ENCODE results near the gene NPY2R.

Gene NPY2R

GRCh38 chr4:155241225-155241624 lies 32.8 kb downstream of the NPY2R start:
- no peak for DNase-seq (ENCODE audit: low read depth, low spot score)
- no peaks in the 10 kb centered on the region for H3K36me3 ChIP-seq (ENCODE audit: insufficient read depth, low read length)
- H3K9me3 ChIP-seq (ENCODE audit: low read depth, low read length) = no peaks in the 10 kb centered on the region
- H3K4me3 ChIP-seq = no peak overlapping the region
- no peak overlapping the region for H3K9ac ChIP-seq (ENCODE audit: insufficient read length)
- TF ChIP-seq FOXP2 (optimal IDR thresholded peaks at IDR 0.05; ENCODE audit: control extremely low read depth, extremely low read length, insufficient read depth) (no peak), POLR2AphosphoS5 (IDR thresholded peaks at IDR 0.05; ENCODE audit: borderline replicate concordance, low read depth, low read length) (no peak), EZH2 (IDR thresholded peaks at IDR 0.05) (no peak)
- no peak overlapping the region for H3K27ac ChIP-seq

DNA sequence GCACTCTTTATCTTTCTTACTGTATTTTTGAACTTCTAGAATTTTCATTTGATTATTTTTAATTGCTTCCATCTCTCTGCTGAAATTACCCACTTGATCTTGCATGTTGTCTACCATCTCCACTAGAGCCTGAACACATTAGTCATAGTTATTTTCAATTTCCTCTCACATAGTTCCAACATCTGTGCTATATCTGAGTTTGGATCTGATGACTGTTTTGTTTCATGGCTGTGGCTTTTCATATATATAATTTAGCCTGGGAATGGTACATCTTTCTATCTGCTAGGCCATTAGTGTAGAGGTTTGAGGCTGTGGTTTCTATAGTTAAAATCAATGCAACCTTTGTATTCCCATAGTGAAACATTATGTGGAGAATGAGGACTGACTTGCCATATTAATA lies 33.2 kb downstream of the NPY2R start:
- H3K4me3 ChIP-seq = no peak overlapping the region
- H3K9me3 ChIP-seq (ENCODE audit: low read depth, low read length) = no peaks in the 10 kb centered on the region
- H3K36me3 ChIP-seq (ENCODE audit: insufficient read depth, low read length) = no peaks in the 10 kb centered on the region
- no peak overlapping the region for H3K9ac ChIP-seq (ENCODE audit: insufficient read length)
- TF ChIP-seq EZH2 (IDR thresholded peaks at IDR 0.05) (no peak), POLR2AphosphoS5 (IDR thresholded peaks at IDR 0.05; ENCODE audit: borderline replicate concordance, low read depth, low read length) (no peak), FOXP2 (optimal IDR thresholded peaks at IDR 0.05; ENCODE audit: control extremely low read depth, extremely low read length, insufficient read depth) (no peak)
- H3K27ac ChIP-seq = no peak overlapping the region
- no peak for DNase-seq (ENCODE audit: low read depth, low spot score)

GRCh38 chr4:155245105-155245504 lies 36.7 kb downstream of the NPY2R start:
- Histone ChIP-seq H3K27ac (no peak overlapping the region), H3K4me3 (no peak overlapping the region), H3K9me3 (ENCODE audit: low read depth, low read length) (no peaks in the 10 kb centered on the region), H3K9ac (ENCODE audit: insufficient read length) (no peak overlapping the region), H3K36me3 (ENCODE audit: insufficient read depth, low read length) (no peaks in the 10 kb centered on the region)
- TF ChIP-seq EZH2 (IDR thresholded peaks at IDR 0.05) = no peak
- TF ChIP-seq POLR2AphosphoS5 (IDR thresholded peaks at IDR 0.05; ENCODE audit: borderline replicate concordance, low read depth, low read length) = no peak
- TF ChIP-seq FOXP2 (optimal IDR thresholded peaks at IDR 0.05; ENCODE audit: control extremely low read depth, extremely low read length, insufficient read depth) = no peak
- DNase-seq (ENCODE audit: low read depth, low spot score) = no peak

DNA sequence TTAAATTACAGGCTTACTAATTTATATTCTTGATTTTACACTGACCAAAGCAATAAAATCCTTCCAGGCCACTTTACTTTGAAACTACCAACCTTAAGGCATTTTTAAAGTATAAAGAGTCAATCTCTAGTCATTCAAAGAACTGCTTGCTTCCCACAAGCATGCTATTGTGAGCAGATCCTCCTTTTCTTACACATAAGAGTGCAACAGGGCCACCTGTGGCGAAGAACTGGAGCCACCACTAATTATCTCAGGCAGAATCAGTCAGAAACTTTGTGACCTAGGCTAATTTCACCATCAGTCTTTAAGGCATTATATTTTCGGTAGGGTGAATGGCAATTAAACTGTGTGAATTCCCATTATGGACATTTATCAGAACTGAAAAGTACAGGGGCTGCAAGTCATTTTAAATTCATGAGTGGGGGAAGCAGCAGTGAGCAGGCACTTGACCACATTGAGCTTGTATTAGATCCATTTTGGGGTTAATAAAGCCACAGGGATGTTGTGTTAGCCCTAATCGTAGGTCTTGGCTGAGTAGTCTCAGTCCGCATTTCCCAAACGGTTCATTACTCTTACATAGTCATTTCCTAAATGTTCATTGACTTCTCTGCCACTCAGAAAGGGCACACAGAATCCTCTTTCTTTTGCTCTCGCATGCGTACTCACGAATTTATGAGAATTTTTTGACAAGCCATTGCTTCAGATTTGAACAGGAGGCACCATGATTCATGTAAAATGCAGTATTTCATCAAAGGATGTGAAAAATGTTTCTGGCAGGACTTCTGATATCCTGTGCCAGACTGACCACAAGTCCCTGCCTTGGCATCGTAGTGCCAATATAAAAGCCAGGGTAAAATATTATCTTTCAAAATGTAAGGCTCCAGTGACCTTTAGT lies 39.8 kb downstream of the NPY2R start:
- Histone ChIP-seq H3K4me3 (no peak overlapping the region), H3K27ac (no peak overlapping the region), H3K9ac (ENCODE audit: insufficient read length) (no peak overlapping the region), H3K36me3 (ENCODE audit: insufficient read depth, low read length) (no peaks in the 10 kb centered on the region), H3K9me3 (ENCODE audit: low read depth, low read length) (no peaks in the 10 kb centered on the region)
- DNase-seq (ENCODE audit: low read depth, low spot score) = no peak
- TF ChIP-seq FOXP2 (optimal IDR thresholded peaks at IDR 0.05; ENCODE audit: control extremely low read depth, extremely low read length, insufficient read depth) (no peak), EZH2 (IDR thresholded peaks at IDR 0.05) (no peak), POLR2AphosphoS5 (IDR thresholded peaks at IDR 0.05; ENCODE audit: borderline replicate concordance, low read depth, low read length) (no peak)

DNA sequence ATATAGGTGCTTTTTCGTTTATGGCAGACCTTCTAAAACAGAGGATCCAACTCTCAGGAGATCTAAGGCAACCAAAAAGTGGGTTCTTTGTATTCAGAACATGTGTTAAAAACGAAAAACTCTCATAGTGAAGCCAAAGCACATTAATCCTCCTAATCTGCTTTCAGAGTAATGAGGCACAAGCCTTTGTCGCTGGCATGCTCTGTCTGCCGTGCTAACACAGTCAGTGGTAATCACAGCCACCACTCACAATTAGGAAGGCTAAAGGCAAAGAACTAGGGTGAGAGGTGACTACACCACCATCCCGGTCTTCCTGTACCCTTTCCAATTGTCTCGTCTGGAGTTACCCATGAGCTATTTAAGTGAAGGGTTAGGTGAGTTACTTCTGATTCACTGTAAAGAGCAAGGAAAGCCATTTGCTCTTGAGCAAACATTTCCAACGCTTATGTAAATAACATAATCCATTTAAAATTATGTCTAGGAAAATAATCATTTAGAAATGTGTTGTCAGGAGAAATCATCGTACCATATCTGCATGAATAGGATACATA lies 40.7 kb downstream of the NPY2R start:
- DNase-seq (ENCODE audit: low read depth, low spot score) = no peak

GRCh38 chr4:155252327-155252726 lies 43.9 kb downstream of the NPY2R start:
- no peak overlapping the region for H3K4me3 ChIP-seq
- no peaks in the 10 kb centered on the region for H3K9me3 ChIP-seq (ENCODE audit: low read depth, low read length)
- H3K36me3 ChIP-seq (ENCODE audit: insufficient read depth, low read length) = no peaks in the 10 kb centered on the region
- no peak overlapping the region for H3K27ac ChIP-seq
- no peak for DNase-seq (ENCODE audit: low read depth, low spot score)
- TF ChIP-seq FOXP2 (optimal IDR thresholded peaks at IDR 0.05; ENCODE audit: control extremely low read depth, extremely low read length, insufficient read depth) = no peak
- no peak for TF ChIP-seq POLR2AphosphoS5 (IDR thresholded peaks at IDR 0.05; ENCODE audit: borderline replicate concordance, low read depth, low read length)
- no peak for TF ChIP-seq EZH2 (IDR thresholded peaks at IDR 0.05)
- H3K9ac ChIP-seq (ENCODE audit: insufficient read length) = no peak overlapping the region

More for the DNA sequence above, 40.7 kb downstream of the NPY2R start:
- no peak overlapping the region for H3K9ac ChIP-seq (ENCODE audit: insufficient read length)
- H3K4me3 ChIP-seq = no peak overlapping the region
- no peaks in the 10 kb centered on the region for H3K9me3 ChIP-seq (ENCODE audit: low read depth, low read length)
- no peak overlapping the region for H3K27ac ChIP-seq
- no peaks in the 10 kb centered on the region for H3K36me3 ChIP-seq (ENCODE audit: insufficient read depth, low read length)
- TF ChIP-seq EZH2 (IDR thresholded peaks at IDR 0.05) (no peak), FOXP2 (optimal IDR thresholded peaks at IDR 0.05; ENCODE audit: control extremely low read depth, extremely low read length, insufficient read depth) (no peak), POLR2AphosphoS5 (IDR thresholded peaks at IDR 0.05; ENCODE audit: borderline replicate concordance, low read depth, low read length) (no peak)

DNA sequence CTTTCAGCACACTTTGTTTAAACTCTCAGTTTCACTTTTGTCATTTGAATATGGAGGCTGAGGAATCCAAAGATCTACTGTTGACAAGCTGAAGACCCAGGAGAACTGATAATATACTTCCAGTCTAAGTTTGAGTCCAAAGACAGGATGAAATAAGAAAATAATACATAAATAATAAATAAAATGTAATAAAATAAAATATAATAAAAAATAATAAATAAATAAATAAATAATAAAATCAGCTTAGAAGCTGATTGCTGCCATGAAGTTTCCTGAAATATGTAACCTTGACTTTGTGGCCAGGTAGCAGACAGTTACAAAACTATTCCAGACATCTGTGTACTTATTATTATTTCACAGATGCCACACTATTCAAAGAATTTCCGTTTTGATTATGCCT lies 55.0 kb downstream of the NPY2R start:
- TF ChIP-seq POLR2AphosphoS5 (IDR thresholded peaks at IDR 0.05; ENCODE audit: borderline replicate concordance, low read depth, low read length) (no peak), EZH2 (IDR thresholded peaks at IDR 0.05) (no peak), FOXP2 (optimal IDR thresholded peaks at IDR 0.05; ENCODE audit: control extremely low read depth, extremely low read length, insufficient read depth) (no peak)
- DNase-seq (ENCODE audit: low read depth, low spot score) = no peak
- Histone ChIP-seq H3K36me3 (ENCODE audit: insufficient read depth, low read length) (no peaks in the 10 kb centered on the region), H3K4me3 (no peak overlapping the region), H3K9me3 (ENCODE audit: low read depth, low read length) (no peaks in the 10 kb centered on the region), H3K27ac (no peak overlapping the region), H3K9ac (ENCODE audit: insufficient read length) (no peak overlapping the region)

GRCh38 chr4:155265113-155265512 lies 56.7 kb downstream of the NPY2R start:
- Histone ChIP-seq H3K9ac (ENCODE audit: insufficient read length) (no peak overlapping the region), H3K36me3 (ENCODE audit: insufficient read depth, low read length) (no peaks in the 10 kb centered on the region), H3K9me3 (ENCODE audit: low read depth, low read length) (no peaks in the 10 kb centered on the region), H3K27ac (no peak overlapping the region), H3K4me3 (no peak overlapping the region)
- no peak for DNase-seq (ENCODE audit: low read depth, low spot score)
- TF ChIP-seq FOXP2 (optimal IDR thresholded peaks at IDR 0.05; ENCODE audit: control extremely low read depth, extremely low read length, insufficient read depth) (no peak), EZH2 (IDR thresholded peaks at IDR 0.05) (no peak), POLR2AphosphoS5 (IDR thresholded peaks at IDR 0.05; ENCODE audit: borderline replicate concordance, low read depth, low read length) (no peak)

Measured in SK-N-MC (cell line).